Measurements from ENCODE around the gene ADAT2. TPM values are rescaled to one million over a fixed set of nuclear protein-coding genes. Genes with fewer than 3 reads are reported as not detected.

Gene ADAT2
- total and polyA plus RNA-seq, 2 of the 13 experiments (the other 11 are each of a cell fraction or from before 2014, with no cell fraction given) = 10.5 to 18.3 TPM

DNA sequence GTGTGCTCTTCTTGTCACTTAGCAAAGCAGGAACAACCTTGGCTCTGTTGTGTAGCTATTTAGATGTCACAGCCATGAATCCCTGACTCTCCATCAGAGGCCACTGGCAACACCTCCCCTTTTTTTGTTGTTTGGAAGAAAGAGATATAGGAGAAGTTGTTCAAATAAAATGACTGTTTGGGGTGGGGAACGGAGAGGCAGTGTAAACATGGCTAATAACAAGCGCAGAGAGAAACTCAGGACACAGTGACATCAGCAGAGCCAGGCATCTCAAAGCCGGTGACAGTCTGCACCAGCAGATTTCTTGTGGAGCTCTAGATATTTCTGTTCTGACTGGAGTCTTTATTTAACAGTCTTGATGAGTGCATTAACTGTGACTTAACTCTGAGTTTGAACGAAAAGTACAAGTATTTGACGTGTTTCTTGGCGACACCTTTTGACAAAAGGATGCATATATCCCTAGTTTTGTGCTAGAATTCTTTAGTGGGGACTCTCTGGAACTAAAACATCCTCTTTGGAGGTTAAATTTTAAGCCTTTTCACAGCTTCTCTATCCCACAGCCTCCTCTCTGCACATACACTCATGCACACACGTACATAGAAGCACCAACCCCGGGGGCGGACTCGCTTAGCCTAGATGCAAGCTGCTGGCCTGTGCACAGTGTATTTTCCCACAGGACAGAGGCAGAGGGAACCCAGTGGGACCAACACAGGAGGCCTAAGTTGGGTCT lies 53.8 kb downstream of the ADAT2 start (continued):
- TF ChIP-seq KAT7 (CRISPR knock-in tag; IDR thresholded peaks at IDR 0.05; ENCODE audit: borderline replicate concordance) (0 out of 2 replicates have a peak, but pooled peaks have one; percentile 21), CCAR2 (optimal IDR thresholded peaks at IDR 0.05; ENCODE audit: low read depth, low read length) (no peak), MXI1 (IDR thresholded peaks at IDR 0.05; ENCODE audit: borderline replicate concordance, low read depth, low read length) (peak; percentile 9; the same call in 1 of the 3 replicates), HOXA5 (CRISPR knock-in tag; IDR thresholded peaks at IDR 0.05) (0 out of 2 replicates have a peak, but pooled peaks have one; percentile 66), NR2F2 (IDR thresholded peaks at IDR 0.05; ENCODE audit: borderline replicate concordance, low read depth) (peak; percentile 39; the same call in 1 of the 2 replicates), NKX3-1 (CRISPR knock-in tag; IDR thresholded peaks at IDR 0.05) (no peak), RCOR2 (CRISPR knock-in tag; IDR thresholded peaks at IDR 0.05) (no peak), ZNF569 (CRISPR knock-in tag; IDR thresholded peaks at IDR 0.05; ENCODE audit: borderline replicate concordance) (no peak), WIZ (CRISPR knock-in tag; IDR thresholded peaks at IDR 0.05) (no peak), SALL2 (CRISPR knock-in tag; IDR thresholded peaks at IDR 0.05) (no peak; the same call in 1 of the 2 replicates), LCORL (IDR thresholded peaks at IDR 0.05) (no peak), LCORL (CRISPR knock-in tag; IDR thresholded peaks at IDR 0.05) (peak; percentile 28; the same call in 1 of the 2 replicates), ARID4A (CRISPR knock-in tag; IDR thresholded peaks at IDR 0.05; ENCODE audit: borderline replicate concordance) (0 out of 2 replicates have a peak, but pooled peaks have one; percentile 3), GATAD2A (CRISPR knock-in tag; IDR thresholded peaks at IDR 0.05) (no peak; the same call in 1 of the 2 replicates), ZNF703 (CRISPR knock-in tag; IDR thresholded peaks at IDR 0.05; ENCODE audit: borderline replicate concordance) (no peak), NFE2 (CRISPR knock-in tag; IDR thresholded peaks at IDR 0.05) (no peak), ZNF468 (CRISPR knock-in tag; IDR thresholded peaks at IDR 0.05) (no peak), MATR3 (CRISPR knock-in tag; IDR thresholded peaks at IDR 0.05) (no peak), ZNF792 (CRISPR knock-in tag; IDR thresholded peaks at IDR 0.05) (no peak), ZNF383 (CRISPR knock-in tag; IDR thresholded peaks at IDR 0.05; ENCODE audit: borderline replicate concordance) (no peak), TBX3 (IDR thresholded peaks at IDR 0.05; ENCODE audit: borderline replicate concordance) (peak; percentile 75; the same call in 1 of the 2 replicates), ZFP90 (CRISPR knock-in tag; IDR thresholded peaks at IDR 0.05; ENCODE audit: borderline replicate concordance) (no peak), ZC3H4 (CRISPR knock-in tag; IDR thresholded peaks at IDR 0.05; ENCODE audit: borderline replicate concordance) (peak; percentile 71; the same call in 1 of the 2 replicates), ATF7 (IDR thresholded peaks at IDR 0.05) (0 out of 2 replicates have a peak, but pooled peaks have one; percentile 21), ATF7 (CRISPR knock-in tag; IDR thresholded peaks at IDR 0.05) (no peak)
- TF ChIP-seq, protein P1, sequence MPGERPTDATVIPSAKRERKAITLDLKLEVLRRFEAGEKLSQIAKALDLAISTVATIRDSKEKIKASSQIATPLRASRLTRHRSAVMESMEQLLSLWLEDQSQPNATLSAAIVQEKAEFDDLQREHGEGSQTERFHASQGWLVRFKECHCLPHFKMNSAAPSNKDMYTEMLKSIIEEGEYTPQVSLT (CRISPR knock-in tag; IDR thresholded peaks at IDR 0.05; ENCODE audit: borderline replicate concordance, low read depth) = no peak
- TF ChIP-seq, protein P2, sequence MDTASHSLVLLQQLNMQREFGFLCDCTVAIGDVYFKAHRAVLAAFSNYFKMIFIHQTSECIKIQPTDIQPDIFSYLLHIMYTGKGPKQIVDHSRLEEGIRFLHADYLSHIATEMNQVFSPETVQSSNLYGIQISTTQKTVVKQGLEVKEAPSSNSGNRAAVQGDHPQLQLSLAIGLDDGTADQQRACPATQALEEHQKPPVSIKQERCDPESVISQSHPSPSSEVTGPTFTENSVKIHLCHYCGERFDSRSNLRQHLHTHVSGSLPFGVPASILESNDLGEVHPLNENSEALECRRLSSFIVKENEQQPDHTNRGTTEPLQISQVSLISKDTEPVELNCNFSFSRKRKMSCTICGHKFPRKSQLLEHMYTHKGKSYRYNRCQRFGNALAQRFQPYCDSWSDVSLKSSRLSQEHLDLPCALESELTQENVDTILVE (CRISPR knock-in tag; IDR thresholded peaks at IDR 0.05) = peak; percentile 58; the same call in 1 of the 2 replicates
